Keratinocyte (primary cell): Measurements from ENCODE around the gene CHFR. TPM values are rescaled to one million over a fixed set of nuclear protein-coding genes. Genes with fewer than 3 reads are reported as not detected.

ENCODE experiments used
- DNase-seq: peaks from one replicate; pipeline ENCODE4 v3.0.0-alpha.2; 2011; ENCODE audit warnings: low read depth, missing footprints, low spot score
- FAIRE-seq: peaks from 2 replicates; lab custom pipeline; 2011; peaks lifted over from hg19 to GRCh38; lab: Jason Lieb, UNC
- H2AFZ ChIP-seq: 2 replicates; pipeline ENCODE4 v1.6.0; 2012; ENCODE audit warnings: low read length, control low read depth, inconsistent platforms; ENCODE audit not compliant: control insufficient read depth
- H3K27ac ChIP-seq: 2 replicates; pipeline ENCODE4 v1.5.1; 2011; ENCODE audit warnings: low read length; ENCODE audit not compliant: control insufficient read depth, insufficient read depth
- H3K27me3 ChIP-seq: 3 replicates; pipeline ENCODE4 v1.6.0; 2011; ENCODE audit warnings: low read length; ENCODE audit not compliant: control insufficient read depth, insufficient read depth; ENCODE audit errors: extremely low read depth
- H3K36me3 ChIP-seq, 2 experiments: 2 replicates in 1 of 2; 3 replicates in 1 of 2; pipeline ENCODE4 v1.5.1; 2011; ENCODE audit warnings: low read length in 2 of 2, mild to moderate bottlenecking in 1 of 2; ENCODE audit not compliant: control insufficient read depth in 2 of 2, insufficient read depth in 2 of 2; ENCODE audit errors: extremely low read depth in 1 of 2
- H3K4me1 ChIP-seq: 3 replicates; pipeline ENCODE4 v1.5.1; 2011; ENCODE audit warnings: low read length; ENCODE audit not compliant: control insufficient read depth, insufficient read depth; ENCODE audit errors: extremely low read depth
- H3K4me2 ChIP-seq: 3 replicates; pipeline ENCODE4 v1.6.0; 2011; ENCODE audit warnings: low read depth, low read length; ENCODE audit not compliant: control insufficient read depth, insufficient read depth; ENCODE audit errors: extremely low read depth
- H3K4me3 ChIP-seq, 3 experiments: fragments of 200-600 bp in 1 of 3; sonication (generic) in 1 of 3; 2 replicates in 2 of 3; 3 replicates in 1 of 3; pipeline ENCODE4 v1.5.1; 2011 to 2016; ENCODE audit warnings: low read length in 3 of 3, mild to moderate bottlenecking in 3 of 3, control low read depth in 2 of 3, inconsistent platforms in 1 of 3, low read depth in 1 of 3, mixed read lengths in 1 of 3, mixed run types in 1 of 3, moderate library complexity in 1 of 3; ENCODE audit not compliant: control insufficient read depth in 2 of 3, insufficient read depth in 2 of 3; ENCODE audit errors: extremely low read depth in 1 of 3
- H3K79me2 ChIP-seq: 2 replicates; pipeline ENCODE4 v1.6.0; 2012; ENCODE audit warnings: low read length; ENCODE audit not compliant: control insufficient read depth, insufficient read depth
- H3K9ac ChIP-seq: 3 replicates; pipeline ENCODE4 v1.6.0; 2011; ENCODE audit warnings: low read length; ENCODE audit not compliant: control insufficient read depth, insufficient read depth; ENCODE audit errors: extremely low read depth
- H3K9me1 ChIP-seq: 3 replicates; pipeline ENCODE4 v1.6.0; 2011; ENCODE audit warnings: low read length; ENCODE audit not compliant: control insufficient read depth, insufficient read depth; ENCODE audit errors: extremely low read depth
- H3K9me3 ChIP-seq: 2 replicates; pipeline ENCODE4 v1.5.1; 2012; ENCODE audit warnings: low read depth, low read length; ENCODE audit not compliant: control insufficient read depth
- H4K20me1 ChIP-seq: 3 replicates; pipeline ENCODE4 v1.6.0; 2011; ENCODE audit warnings: low read length; ENCODE audit not compliant: control insufficient read depth, insufficient read depth; ENCODE audit errors: extremely low read depth
- CTCF ChIP-seq, 3 experiments: IDR thresholded peaks in 1 of 3; conservative IDR thresholded peaks in 1 of 3; optimal IDR thresholded peaks in 1 of 3; 2 replicates in 2 of 3; 3 replicates in 1 of 3; pipeline versions ENCODE3 to v1.5.1; 2011; ENCODE audit warnings: low read length in 3 of 3, mild to moderate bottlenecking in 3 of 3, moderate library complexity in 2 of 3, control low read depth in 1 of 3, inconsistent platforms in 1 of 3; ENCODE audit not compliant: insufficient read depth in 2 of 3; ENCODE audit errors: extremely low read depth in 1 of 3
- EZH2 ChIP-seq: IDR thresholded peaks from one replicate; pipeline ENCODE4 v1.6.1; 2012; ENCODE audit warnings: inconsistent platforms, mild to moderate bottlenecking, low read length, moderate library complexity
- dilution Hi-C: fragments of 300-500 bp; cut with MboI; formaldehyde crosslinking; loops from one replicate; pipeline ENCODE4 v1.7.0; 2020; ENCODE audit warnings: low sequenced_read_pairs; ENCODE audit not compliant: extremely low pct_ligation_motif_present
- polyA plus RNA-seq, 5 experiments: library from polyadenylated mRNA; depleted of rRNA in 3 of 5; stranded (reverse) in 3 of 5; stranded (forward) in 1 of 5; unstranded in 1 of 5; fragments of >200 nt; gene quantifications; 1 replicate in 1 of 5; 2 replicates in 3 of 5; 3 replicates in 1 of 5; pipeline versions ENCODE4 v1.2.1 to v1.2.3, GENCODE V29; 2011 to 2012; ENCODE audit warnings: missing spikeins in 2 of 5, low read depth in 1 of 5, low replicate concordance in 1 of 5

CHFR gene
- polyA plus RNA-seq, 1 donor (not counting 4 experiments of a cell fraction or from before 2014, with no cell fraction given) = 35.8 TPM

- Histone ChIP-seq H3K4me1 (no peaks in the 10 kb centered on the region), H2AFZ (no peak overlapping the region), H3K9me3 (no peaks in the 10 kb centered on the region), H3K9me1 (no peaks in the 10 kb centered on the region), H3K4me2 (no peak overlapping the region), H3K36me3 (peaks cover 18 to 35% of the 10 kb centered on the region in 2 experiments), H3K79me2 (no peaks in the 10 kb centered on the region), H3K27me3 (no peaks in the 10 kb centered on the region), H4K20me1 (peaks cover 5% of the 10 kb centered on the region), H3K4me3 (no peak overlapping the region), H3K27ac (no peak overlapping the region), H3K9ac (no peak overlapping the region)
- TF ChIP-seq CTCF (optimal IDR thresholded peaks at IDR 0.05 in 1 of 3, IDR thresholded peaks at IDR 0.05 in 1 of 3, conservative IDR thresholded peaks at IDR 0.05 in 1 of 3; ENCODE audit: extremely low read depth in 1 of 3, insufficient read depth in 2 of 3, low read length in 3 of 3) (no peak), EZH2 (no peak)
- no peak for FAIRE-seq
- no peak for DNase-seq
- dilution Hi-C loops = no loop called here
Observed at GRCh38 chr12:132838410-132839080, 48.9 kb downstream of the CHFR start.

- no peak for DNase-seq
- no peaks in the 10 kb centered on the region for H3K4me1 ChIP-seq
- FAIRE-seq = no peak
- dilution Hi-C loops = no loop called here
- peaks cover 17 to 35% of the 10 kb centered on the region in 2 experiments for H3K36me3 ChIP-seq
- no peaks in the 10 kb centered on the region for H3K9me1 ChIP-seq
- no peak overlapping the region for H3K27ac ChIP-seq
- no peak overlapping the region for H3K4me3 ChIP-seq
- H3K79me2 ChIP-seq = no peaks in the 10 kb centered on the region
- peaks cover 5% of the 10 kb centered on the region for H4K20me1 ChIP-seq
- H3K9me3 ChIP-seq = no peaks in the 10 kb centered on the region
- H3K27me3 ChIP-seq = no peaks in the 10 kb centered on the region
- H3K9ac ChIP-seq = no peak overlapping the region
- TF ChIP-seq CTCF (optimal IDR thresholded peaks at IDR 0.05 in 1 of 3, IDR thresholded peaks at IDR 0.05 in 1 of 3, conservative IDR thresholded peaks at IDR 0.05 in 1 of 3; ENCODE audit: extremely low read depth in 1 of 3, insufficient read depth in 2 of 3, low read length in 3 of 3) (no peak), EZH2 (no peak)
- no peak overlapping the region for H2AFZ ChIP-seq
- no peak overlapping the region for H3K4me2 ChIP-seq
Observed at GRCh38 chr12:132837693-132838409, 49.6 kb downstream of the CHFR start.
